SK-N-SH (cell line): ENCODE results near the gene DGCR2. TPM values are rescaled to one million over a fixed set of nuclear protein-coding genes. Genes with fewer than 3 reads are reported as not detected.

Experiments
- CTCF ChIA-PET: fragments of 300-600, 350-600 bp; formaldehyde crosslinking; extraction: SDS; loops from one replicate; lab custom pipeline; 2021; lab: Yijun Ruan, JAX
- POLR2A ChIA-PET: fragments of 350-600 bp; sonication (Branson Sonifier 250); formaldehyde crosslinking; extraction: SDS; loops from one replicate; lab custom pipeline; 2020; ENCODE audit warnings: antibody characterized with exemption, inconsistent platforms; lab: Yijun Ruan, JAX
- DNase-seq: peaks from one replicate; pipeline ENCODE4 v3.0.0; 2012
- H2AFZ ChIP-seq: fragments of 200-600 bp; sonication (generic); 2 replicates; pipeline ENCODE4 v1.8.1; 2016; ENCODE audit warnings: antibody characterized with exemption, mild to moderate bottlenecking, low read depth
- H3F3A ChIP-seq: fragments of 200-600 bp; sonication (generic); replicated peaks from 2 replicates; pipeline ENCODE3; 2016; ENCODE audit warnings: antibody characterized with exemption, mild to moderate bottlenecking; ENCODE audit not compliant: insufficient read depth
- H3K27ac ChIP-seq, 2 experiments: fragments of 200-500 bp in 1 of 2; fragments of 200-600 bp in 1 of 2; sonication (Bioruptor generic) in 1 of 2; sonication (generic), shearing (Covaris generic) in 1 of 2; 2 replicates each; pipeline versions ENCODE4 v1.5.1 to v1.6.1; 2014 to 2016; ENCODE audit warnings: low read depth in 2 of 2, inconsistent platforms in 1 of 2, low read length in 1 of 2, mild to moderate bottlenecking in 1 of 2, mixed read lengths in 1 of 2
- H3K27me3 ChIP-seq: fragments of 200-600 bp; sonication (generic), shearing (Covaris generic); 2 replicates; pipeline ENCODE4 v1.6.1; 2016; ENCODE audit warnings: mixed run types; ENCODE audit not compliant: insufficient read depth
- H3K36me3 ChIP-seq, 2 experiments: fragments of 200-500 bp in 1 of 2; fragments of 200-600 bp in 1 of 2; sonication (Bioruptor generic) in 1 of 2; sonication (generic) in 1 of 2; replicated peaks in 1 of 2; 2 replicates each; pipeline versions ENCODE3 to v1.5.1; 2014 to 2016; ENCODE audit warnings: low read length in 1 of 2, mild to moderate bottlenecking in 1 of 2; ENCODE audit not compliant: insufficient read depth in 2 of 2, control insufficient read depth in 1 of 2
- H3K4me1 ChIP-seq, 2 experiments: fragments of 200-500 bp in 1 of 2; fragments of 200-600 bp in 1 of 2; sonication (Bioruptor generic) in 1 of 2; sonication (generic), shearing (Covaris generic) in 1 of 2; 2 replicates each; pipeline versions ENCODE4 v1.5.1 to v1.6.1; 2014 to 2016; ENCODE audit warnings: low read depth in 1 of 2, low read length in 1 of 2, mixed run types in 1 of 2; ENCODE audit not compliant: insufficient read depth in 2 of 2, control insufficient read depth in 1 of 2
- H3K4me2 ChIP-seq: fragments of 200-600 bp; sonication (generic), shearing (Covaris generic); 2 replicates; pipeline ENCODE4 v1.6.1; 2017; ENCODE audit warnings: mixed run types
- H3K4me3 ChIP-seq, 2 experiments: fragments of 200-500 bp in 1 of 2; fragments of 200-600 bp in 1 of 2; sonication (Bioruptor generic) in 1 of 2; sonication (generic), shearing (Covaris generic) in 1 of 2; 2 replicates each; pipeline versions ENCODE4 v1.5.1 to v1.8.1; 2014 to 2016; ENCODE audit warnings: low read depth in 2 of 2, inconsistent platforms in 1 of 2, low read length in 1 of 2, mild to moderate bottlenecking in 1 of 2, mixed read lengths in 1 of 2, moderate library complexity in 1 of 2
- H3K79me2 ChIP-seq: fragments of 200-600 bp; sonication (generic); 2 replicates; pipeline ENCODE4 v1.8.1; 2017; ENCODE audit warnings: mild to moderate bottlenecking; ENCODE audit not compliant: insufficient read depth
- H3K9ac ChIP-seq: fragments of 200-600 bp; sonication (generic); 2 replicates; pipeline ENCODE4 v1.6.1; 2017; ENCODE audit warnings: mixed run types
- H3K9me2 ChIP-seq: fragments of 200-600 bp; sonication (generic); 2 replicates; pipeline ENCODE4 v1.6.1; 2017; ENCODE audit warnings: mixed run types
- H3K9me3 ChIP-seq: fragments of 200-600 bp; sonication (generic); 2 replicates; pipeline ENCODE4 v1.6.1; 2017; ENCODE audit warnings: mixed run types, mild to moderate bottlenecking, moderate library complexity
- H4K20me1 ChIP-seq: fragments of 200-600 bp; sonication (generic); 2 replicates; pipeline ENCODE4 v1.6.1; 2017; ENCODE audit warnings: mild to moderate bottlenecking, mixed run types; ENCODE audit not compliant: insufficient read depth
- CHD2 ChIP-seq: fragments of 150-350 bp; IDR thresholded peaks from 2 replicates; pipeline ENCODE4 v1.6.1; 2018; ENCODE audit warnings: low read length; ENCODE audit not compliant: partially characterized antibody
- CTCF ChIP-seq: fragments of 200-600 bp; sonication (generic); IDR thresholded peaks from 2 replicates; pipeline ENCODE4 v1.6.1; 2017; ENCODE audit warnings: antibody characterized with exemption, mild to moderate bottlenecking, moderate library complexity
- FOXM1 ChIP-seq: IDR thresholded peaks from 2 replicates; pipeline ENCODE4 v1.4.0; 2012; ENCODE audit warnings: low read depth, mild to moderate bottlenecking
- MEF2A ChIP-seq: IDR thresholded peaks from 2 replicates; pipeline ENCODE4 v1.4.0; 2012; ENCODE audit warnings: low read depth, borderline replicate concordance
- MXI1 ChIP-seq: IDR thresholded peaks from 2 replicates; pipeline ENCODE4 v1.6.1; 2012; ENCODE audit warnings: mild to moderate bottlenecking, low read depth, low read length, improper control_type of control experiment
- POLR2AphosphoS5 ChIP-seq: IDR thresholded peaks from 2 replicates; pipeline ENCODE4 v1.6.1; 2012; ENCODE audit warnings: low read depth, low read length
- RCOR1 ChIP-seq: fragments of 150-350 bp; IDR thresholded peaks from 2 replicates; pipeline ENCODE4 v1.6.1; 2017; ENCODE audit warnings: antibody characterized with exemption, low read length
- RFX5 ChIP-seq: IDR thresholded peaks from 2 replicates; pipeline ENCODE4 v1.6.1; 2012; ENCODE audit warnings: mild to moderate bottlenecking, improper control_type of control experiment, low read length
- TAF1 ChIP-seq: IDR thresholded peaks from 2 replicates; pipeline ENCODE4 v1.6.1; 2012; ENCODE audit warnings: low read depth, mild to moderate bottlenecking, low read length, moderate library complexity, borderline replicate concordance
- TEAD4 ChIP-seq: IDR thresholded peaks from 2 replicates; pipeline ENCODE4 v1.4.0; 2012; ENCODE audit warnings: mild to moderate bottlenecking, borderline replicate concordance; ENCODE audit not compliant: insufficient read depth
- WGBS: methylation state at CpG from one replicate; pipeline ENCODE4 v1.1.6; 2017; ENCODE audit warnings: low lambda C conversion rate; 5-methylcytosine and 5-hydroxymethylcytosine counted together
- polyA plus RNA-seq, 3 experiments: library from polyadenylated mRNA; depleted of rRNA; stranded (reverse); fragments of >200 nt; gene quantifications; 2 replicates each; pipeline ENCODE4 v1.2.3, GENCODE V29; 2012

Gene DGCR2
- polyA plus RNA-seq, 1 of the 3 experiments (the other 2 are of a cell fraction): 30.4 TPM

- Histone ChIP-seq H3K9ac (no peak overlapping the region), H3K4me3 (no peak overlapping the region), H3K79me2 (no peaks in the 10 kb centered on the region), H3K9me3 (no peaks in the 10 kb centered on the region), H3K4me1 (no peaks in the 10 kb centered on the region), H3K27ac (no peak overlapping the region), H4K20me1 (no peaks in the 10 kb centered on the region), H3F3A (no peaks in the 10 kb centered on the region), H3K4me2 (no peak overlapping the region), H3K36me3 (peaks cover 4 to 40% of the 10 kb centered on the region in 2 experiments), H3K9me2 (no peaks in the 10 kb centered on the region), H3K27me3 (no peaks in the 10 kb centered on the region), H2AFZ (no peak overlapping the region)
- CTCF ChIA-PET: interaction anchor here (0.8 to 0.9 kb wide), 2 partner anchors 10 to 12 kb away, joined by 3 read pairs; partner anchors contain the start of gene ESS2
- POLR2A ChIA-PET: no interaction called here
- 90% methylated on average over 9 of the region's 9 CpGs for WGBS
- TF ChIP-seq CHD2 (no peak), RCOR1 (no peak), RFX5 (no peak)
- no peak for DNase-seq
Measured at GRCh38 chr22:19132693-19133400, 10.6 kb upstream of the DGCR2 start.

GRCh38 chr22:19132153-19132552, 9.9 kb upstream of the DGCR2 start:
- Histone ChIP-seq H2AFZ (no peak overlapping the region), H3K4me3 (no peak overlapping the region), H3K27me3 (no peaks in the 10 kb centered on the region), H3K9me3 (no peaks in the 10 kb centered on the region), H3F3A (no peaks in the 10 kb centered on the region), H3K36me3 (peaks cover 4 to 33% of the 10 kb centered on the region in 2 experiments), H3K4me2 (no peak overlapping the region), H3K4me1 (no peaks in the 10 kb centered on the region), H3K79me2 (no peaks in the 10 kb centered on the region), H4K20me1 (no peaks in the 10 kb centered on the region), H3K9me2 (no peaks in the 10 kb centered on the region), H3K9ac (no peak overlapping the region), H3K27ac (no peak overlapping the region)
- ChIA-PET CTCF (no interaction called here), POLR2A (no interaction called here)
- 94% methylated on average over 14 of the region's 20 CpGs for WGBS
- no peak for DNase-seq
- TF ChIP-seq TEAD4 (no peak), TAF1 (no peak), MXI1 (no peak), MEF2A (no peak), FOXM1 (no peak), CTCF (no peak), POLR2AphosphoS5 (no peak), RCOR1 (no peak), RFX5 (no peak), CHD2 (no peak)
